K562 (cell line): ENCODE measurements around the gene CLSTN1. TPM values are rescaled to one million over a fixed set of nuclear protein-coding genes. Genes with fewer than 3 reads are reported as not detected.

Experiments used
- ATAC-seq: fragments of 200-7000 bp; cut with Tn5 transposase; 3 replicates; pipeline ENCODE4 v1.9.1; 2020; ENCODE audit warnings: moderate library complexity
- BruUV-seq: library from RNA; stranded (reverse); fragments of 400-500 nt; replicated peaks from 2 replicates; lab custom pipeline; 2021; lab: Mats Ljungman, UMichigan
- CTCF ChIA-PET: fragments of 300-600 bp; formaldehyde crosslinking; extraction: SDS; loops from one replicate; lab custom pipeline; 2021; ENCODE audit warnings: low intra/inter-chr PET ratio; lab: Yijun Ruan, JAX
- POLR2A ChIA-PET: fragments of 300-600, 350-650 bp; sonication (Branson Sonifier 250); formaldehyde crosslinking; extraction: SDS; loops from one replicate; lab custom pipeline; 2021; ENCODE audit warnings: antibody characterized with exemption, inconsistent platforms; lab: Yijun Ruan, JAX
- DNase-seq, 4 experiments: peaks; one replicate each; pipeline versions ENCODE4 v3.0.0 to v3.0.0-alpha.2; 2011 to 2018; ENCODE audit warnings: low spot score in 3 of 4, mixed read lengths in 3 of 4; ENCODE audit errors: extremely low read depth in 1 of 4
- FAIRE-seq: peaks from 2 replicates; lab custom pipeline; 2011; peaks lifted over from hg19 to GRCh38; lab: Jason Lieb, UNC
- H2AFZ ChIP-seq: 2 replicates; pipeline ENCODE4 v1.6.0; 2011; ENCODE audit warnings: low read depth, low read length, control low read depth, inconsistent platforms
- H3K27ac ChIP-seq: fragments of 200-600 bp; 3 replicates; pipeline ENCODE4 v1.8.0; 2011; ENCODE audit warnings: low read depth, mild to moderate bottlenecking, control low read depth, inconsistent platforms, low read length, moderate library complexity, mixed read lengths; ENCODE audit errors: extremely low read depth
- H3K27me3 ChIP-seq, 2 experiments: fragments of 300-600 bp in 1 of 2; 2 replicates in 1 of 2; 3 replicates in 1 of 2; pipeline versions ENCODE4 v1.6.0 to v1.8.0; 2011; ENCODE audit warnings: inconsistent platforms in 2 of 2, low read length in 2 of 2, mild to moderate bottlenecking in 1 of 2, mixed read lengths in 1 of 2, moderate library complexity in 1 of 2; ENCODE audit not compliant: control insufficient read depth in 2 of 2, insufficient read depth in 2 of 2
- H3K36me3 ChIP-seq: fragments of 300-600 bp; 3 replicates; pipeline ENCODE4 v1.8.0; 2011; ENCODE audit warnings: mild to moderate bottlenecking, low read length, inconsistent platforms; ENCODE audit not compliant: control insufficient read depth, insufficient read depth
- H3K4me1 ChIP-seq, 2 experiments: fragments of 200-600 bp in 1 of 2; replicated peaks in 1 of 2; 2 replicates in 1 of 2; 3 replicates in 1 of 2; pipeline versions ENCODE4 v1.5.1 to v1.8.0; 2011; ENCODE audit warnings: inconsistent platforms in 2 of 2, low read length in 2 of 2, mild to moderate bottlenecking in 1 of 2, mixed read lengths in 1 of 2, moderate library complexity in 1 of 2; ENCODE audit not compliant: control insufficient read depth in 2 of 2, insufficient read depth in 2 of 2
- H3K4me2 ChIP-seq: 2 replicates; pipeline ENCODE4 v1.6.1; 2011; ENCODE audit warnings: low read length, control low read depth, inconsistent platforms, mixed read lengths; ENCODE audit not compliant: insufficient read depth
- H3K4me3 ChIP-seq: fragments of 200-600 bp; sonication (generic), shearing (Covaris generic); 2 replicates; pipeline ENCODE4 v1.5.1; 2016; ENCODE audit warnings: control low read depth, inconsistent platforms
- H3K79me2 ChIP-seq: fragments of 200-600 bp; 3 replicates; pipeline ENCODE4 v1.8.0; 2011; ENCODE audit warnings: low read length, inconsistent platforms; ENCODE audit not compliant: control insufficient read depth, insufficient read depth
- H3K9ac ChIP-seq, 2 experiments: 2 replicates each; pipeline versions ENCODE4 v1.6.0 to v1.6.1; 2011; ENCODE audit warnings: low read depth in 2 of 2, low read length in 2 of 2, control low read depth in 1 of 2, inconsistent platforms in 1 of 2, mild to moderate bottlenecking in 1 of 2, mixed read lengths in 1 of 2; ENCODE audit not compliant: insufficient read depth in 1 of 2
- H3K9me1 ChIP-seq: one replicate; pipeline ENCODE4 v1.6.0; 2011; ENCODE audit warnings: inconsistent platforms, mild to moderate bottlenecking, low read length, moderate library complexity; ENCODE audit not compliant: control insufficient read depth, insufficient read depth
- H3K9me3 ChIP-seq: replicated peaks from 2 replicates; pipeline ENCODE4 v1.5.1; 2011; ENCODE audit warnings: low read depth, low read length, inconsistent platforms; ENCODE audit not compliant: control insufficient read depth, insufficient read depth
- H4K20me1 ChIP-seq: replicated peaks from 2 replicates; pipeline ENCODE4 v1.6.1; 2011; ENCODE audit warnings: low read length, inconsistent platforms, mixed read lengths; ENCODE audit not compliant: control insufficient read depth, insufficient read depth
- BRCA1 ChIP-seq, 2 experiments: fragments of 450-650 bp in 1 of 2; sonication (generic) in 1 of 2; formaldehyde crosslinking in 1 of 2; IDR thresholded peaks; 2 replicates each; pipeline versions ENCODE4 v1.5.0 to v1.6.1; 2017 to 2020; ENCODE audit warnings: mild to moderate bottlenecking in 1 of 2, missing genetic modification reagents in 1 of 2
- CTBP1 ChIP-seq: fragments of 450-650 bp; IDR thresholded peaks from 2 replicates; pipeline ENCODE4 v1.6.1; 2016; ENCODE audit warnings: borderline replicate concordance
- ELF4 ChIP-seq: fragments of 450-650 bp; formaldehyde crosslinking; IDR thresholded peaks from 2 replicates; pipeline ENCODE4 v1.4.0; 2022; ENCODE audit warnings: missing genetic modification characterization
- SMAD4 ChIP-seq: fragments of 250-450 bp; sonication (Bioruptor Pico); conservative IDR thresholded peaks from 2 replicates; pipeline ENCODE4 v1.8.0; 2021; ENCODE audit warnings: inconsistent platforms, mild to moderate bottlenecking, moderate library complexity
- ZNF263 ChIP-seq: sonication (generic); formaldehyde crosslinking; IDR thresholded peaks from 2 replicates; pipeline ENCODE4 v1.8.0; 2022; ENCODE audit warnings: mild to moderate bottlenecking, missing genetic modification reagents, borderline replicate concordance
- WGBS: fragments of 100-300 bp; shearing (Covaris generic); methylation state at CpG from one replicate; pipeline ENCODE4 v1.1.6; 2016; ENCODE audit warnings: low coverage, mixed read lengths; ENCODE audit not compliant: insufficient coverage; ENCODE audit errors: missing lambda C conversion rate; 5-methylcytosine and 5-hydroxymethylcytosine counted together
- in situ Hi-C: fragments of 300-500 bp; cut with MboI; formaldehyde crosslinking; loops from 4 replicates; pipeline ENCODE4 v1.15.0; 2018; ENCODE audit warnings: inconsistent platforms, mixed read lengths
- intact Hi-C: fragments of 100-400 bp; cut with micrococcal nuclease; formaldehyde crosslinking; loops from 2 replicates; pipeline ENCODE4 v1.14.2; 2022
- polyA plus RNA-seq, 8 experiments: library from polyadenylated mRNA; depleted of rRNA in 4 of 8; stranded (reverse) in 5 of 8; unstranded in 3 of 8; fragments of >200 nt; fragmentation: Nextera tagmentation in 2 of 8; fragmentation: Illumina TruSeq in 1 of 8; extraction: Ambion mirVana in 2 of 8; extraction: Trizol in 1 of 8; gene quantifications; 2 replicates each; pipeline versions ENCODE4 v1.2.1 to v1.2.3, GENCODE V29; 2011 to 2014; ENCODE audit warnings: inconsistent platforms in 1 of 8, missing spikeins in 1 of 8
- total RNA-seq, 7 experiments: library from RNA; depleted of rRNA in 6 of 7; stranded (reverse); fragments of >200 nt in 6 of 7; fragmentation: Illumina TruSeq in 2 of 7; extraction: Trizol in 2 of 7; gene quantifications; 2 replicates each; pipeline versions ENCODE4 v1.2.1 to v1.2.3, GENCODE V29; 2011 to 2021; ENCODE audit warnings: low replicate concordance in 1 of 7
- TF ChIP-seq, protein P1 (sequence below): sonication (generic); formaldehyde crosslinking; IDR thresholded peaks from 2 replicates; pipeline ENCODE4 v1.8.1; 2023; ENCODE audit warnings: mild to moderate bottlenecking, missing genetic modification reagents
- TF ChIP-seq, protein P2 (sequence below), 2 experiments: fragments of 450-650 bp; IDR thresholded peaks; 2 replicates each; pipeline ENCODE4 v1.6.1; 2016

The CLSTN1 gene
- total and polyA plus RNA-seq, 9 of the 15 experiments (the other 6 are each of a cell fraction or from before 2014, with no cell fraction given), result 1.1 to 32.5 (median 13.3) TPM

DNA sequence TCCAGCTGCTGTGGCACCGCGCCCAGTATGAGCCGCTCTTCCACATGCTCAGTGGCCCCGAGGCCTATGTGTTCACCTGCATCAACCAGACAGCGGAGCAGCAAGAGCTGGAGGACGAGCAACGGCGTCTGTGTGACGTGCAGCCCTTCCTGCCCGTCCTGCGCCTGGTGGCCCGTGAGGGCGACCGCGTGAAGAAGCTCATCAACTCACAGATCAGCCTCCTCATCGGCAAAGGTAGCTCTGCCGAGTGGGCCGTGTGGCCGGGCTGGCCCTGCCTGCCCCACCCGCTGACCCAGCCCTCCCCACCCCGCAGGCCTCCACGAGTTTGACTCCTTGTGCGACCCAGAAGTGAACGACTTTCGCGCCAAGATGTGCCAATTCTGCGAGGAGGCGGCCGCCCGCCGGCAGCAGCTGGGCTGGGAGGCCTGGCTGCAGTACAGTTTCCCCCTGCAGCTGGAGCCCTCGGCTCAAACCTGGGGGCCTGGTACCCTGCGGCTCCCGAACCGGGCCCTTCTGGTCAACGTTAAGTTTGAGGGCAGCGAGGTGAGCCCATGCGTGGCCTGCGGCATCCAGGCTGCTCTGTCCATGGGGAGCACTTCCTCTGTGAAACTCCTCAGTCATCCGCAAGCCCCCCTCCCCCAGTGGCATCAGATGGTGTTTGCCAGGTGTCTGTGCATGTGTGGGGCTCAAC is 108.1 kb downstream of the CLSTN1 start:
- intact Hi-C loops, result no loop called here
- ATAC-seq, result no peak
- peaks cover 58 to 82% of the 10 kb centered on the region in 2 experiments for H3K4me1 ChIP-seq
- H4K20me1 ChIP-seq, result no peaks in the 10 kb centered on the region
- H3K27ac ChIP-seq, result peak overlapping the region; percentile 87; the same call in 2 of the 3 replicates
- no peaks in the 10 kb centered on the region for H3K9me3 ChIP-seq
- H3K4me2 ChIP-seq, result peak overlapping the region; percentile 92; the same call in 1 of the 2 replicates
- BruUV-seq, result no TSS peak
- no peak for DNase-seq
- peaks cover 23% of the 10 kb centered on the region for H3K79me2 ChIP-seq
- peaks cover 16% of the 10 kb centered on the region; the same call in 2 of the 3 replicates for H3K36me3 ChIP-seq
- POLR2A ChIA-PET, result interaction anchor here (0.6 to 0.9 kb wide), 3 partner anchors 13 to 544 kb away, joined by 3 to 6 read pairs (median 5); no protein-coding TSS in a partner anchor
- 90% methylated on average over 29 of the region's 40 CpGs for WGBS
- no peaks in the 10 kb centered on the region for H3K27me3 ChIP-seq
- no peak overlapping the region for H2AFZ ChIP-seq
- CTCF ChIA-PET, result no interaction called here
- in situ Hi-C loops, result no loop called here
- H3K4me3 ChIP-seq, result no peak overlapping the region
- no peak for FAIRE-seq
- peak overlapping the region in 1 of 2 experiments; percentile 94; a peak in 3 of 4 replicates for H3K9ac ChIP-seq
- H3K9me1 ChIP-seq, result no peaks in the 10 kb centered on the region
- TF ChIP-seq BRCA1 (IDR thresholded peaks at IDR 0.05) (no peak), BRCA1 (CRISPR knock-in tag; IDR thresholded peaks at IDR 0.05) (no peak), ZNF263 (peak; percentile 30; the same call in 1 of the 2 replicates), CTBP1 (no peak), SMAD4 (CRISPR knock-in tag) (0 out of 2 replicates have a peak, but pooled peaks have one; percentile 34), ELF4 (CRISPR knock-in tag) (no peak)
- TF ChIP-seq, protein P1, sequence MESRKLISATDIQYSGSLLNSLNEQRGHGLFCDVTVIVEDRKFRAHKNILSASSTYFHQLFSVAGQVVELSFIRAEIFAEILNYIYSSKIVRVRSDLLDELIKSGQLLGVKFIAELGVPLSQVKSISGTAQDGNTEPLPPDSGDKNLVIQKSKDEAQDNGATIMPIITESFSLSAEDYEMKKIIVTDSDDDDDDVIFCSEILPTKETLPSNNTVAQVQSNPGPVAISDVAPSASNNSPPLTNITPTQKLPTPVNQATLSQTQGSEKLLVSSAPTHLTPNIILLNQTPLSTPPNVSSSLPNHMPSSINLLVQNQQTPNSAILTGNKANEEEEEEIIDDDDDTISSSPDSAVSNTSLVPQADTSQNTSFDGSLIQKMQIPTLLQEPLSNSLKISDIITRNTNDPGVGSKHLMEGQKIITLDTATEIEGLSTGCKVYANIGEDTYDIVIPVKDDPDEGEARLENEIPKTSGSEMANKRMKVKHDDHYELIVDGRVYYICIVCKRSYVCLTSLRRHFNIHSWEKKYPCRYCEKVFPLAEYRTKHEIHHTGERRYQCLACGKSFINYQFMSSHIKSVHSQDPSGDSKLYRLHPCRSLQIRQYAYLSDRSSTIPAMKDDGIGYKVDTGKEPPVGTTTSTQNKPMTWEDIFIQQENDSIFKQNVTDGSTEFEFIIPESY (CRISPR knock-in tag), result peak; percentile 67
- TF ChIP-seq, protein P2, sequence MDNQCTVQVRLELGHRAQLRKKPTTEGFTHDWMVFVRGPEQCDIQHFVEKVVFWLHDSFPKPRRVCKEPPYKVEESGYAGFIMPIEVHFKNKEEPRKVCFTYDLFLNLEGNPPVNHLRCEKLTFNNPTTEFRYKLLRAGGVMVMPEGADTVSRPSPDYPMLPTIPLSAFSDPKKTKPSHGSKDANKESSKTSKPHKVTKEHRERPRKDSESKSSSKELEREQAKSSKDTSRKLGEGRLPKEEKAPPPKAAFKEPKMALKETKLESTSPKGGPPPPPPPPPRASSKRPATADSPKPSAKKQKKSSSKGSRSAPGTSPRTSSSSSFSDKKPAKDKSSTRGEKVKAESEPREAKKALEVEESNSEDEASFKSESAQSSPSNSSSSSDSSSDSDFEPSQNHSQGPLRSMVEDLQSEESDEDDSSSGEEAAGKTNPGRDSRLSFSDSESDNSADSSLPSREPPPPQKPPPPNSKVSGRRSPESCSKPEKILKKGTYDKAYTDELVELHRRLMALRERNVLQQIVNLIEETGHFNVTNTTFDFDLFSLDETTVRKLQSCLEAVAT (IDR thresholded peaks at IDR 0.05), result peak in 1 of 2 experiments; percentile 54; a peak in 1 of 4 replicates
- TF ChIP-seq, all 486 proteins: peak for 4
